SK-N-SH (cell line): ENCODE results near the gene DCTN3. TPM values are rescaled to one million over a fixed set of nuclear protein-coding genes. Genes with fewer than 3 reads are reported as not detected.

Experiments
- CTCF ChIA-PET: fragments of 300-600, 350-600 bp; formaldehyde crosslinking; extraction: SDS; loops from one replicate; lab custom pipeline; 2021; lab: Yijun Ruan, JAX
- POLR2A ChIA-PET: fragments of 350-600 bp; sonication (Branson Sonifier 250); formaldehyde crosslinking; extraction: SDS; loops from one replicate; lab custom pipeline; 2020; ENCODE audit warnings: antibody characterized with exemption, inconsistent platforms; lab: Yijun Ruan, JAX
- DNase-seq: peaks from one replicate; pipeline ENCODE4 v3.0.0; 2012
- H2AFZ ChIP-seq: fragments of 200-600 bp; sonication (generic); 2 replicates; pipeline ENCODE4 v1.8.1; 2016; ENCODE audit warnings: antibody characterized with exemption, mild to moderate bottlenecking, low read depth
- H3F3A ChIP-seq: fragments of 200-600 bp; sonication (generic); replicated peaks from 2 replicates; pipeline ENCODE3; 2016; ENCODE audit warnings: antibody characterized with exemption, mild to moderate bottlenecking; ENCODE audit not compliant: insufficient read depth
- H3K27ac ChIP-seq, 2 experiments: fragments of 200-500 bp in 1 of 2; fragments of 200-600 bp in 1 of 2; sonication (Bioruptor generic) in 1 of 2; sonication (generic), shearing (Covaris generic) in 1 of 2; 2 replicates each; pipeline versions ENCODE4 v1.5.1 to v1.6.1; 2014 to 2016; ENCODE audit warnings: low read depth in 2 of 2, inconsistent platforms in 1 of 2, low read length in 1 of 2, mild to moderate bottlenecking in 1 of 2, mixed read lengths in 1 of 2
- H3K27me3 ChIP-seq: fragments of 200-600 bp; sonication (generic), shearing (Covaris generic); 2 replicates; pipeline ENCODE4 v1.6.1; 2016; ENCODE audit warnings: mixed run types; ENCODE audit not compliant: insufficient read depth
- H3K36me3 ChIP-seq, 2 experiments: fragments of 200-500 bp in 1 of 2; fragments of 200-600 bp in 1 of 2; sonication (Bioruptor generic) in 1 of 2; sonication (generic) in 1 of 2; replicated peaks in 1 of 2; 2 replicates each; pipeline versions ENCODE3 to v1.5.1; 2014 to 2016; ENCODE audit warnings: low read length in 1 of 2, mild to moderate bottlenecking in 1 of 2; ENCODE audit not compliant: insufficient read depth in 2 of 2, control insufficient read depth in 1 of 2
- H3K4me1 ChIP-seq, 2 experiments: fragments of 200-500 bp in 1 of 2; fragments of 200-600 bp in 1 of 2; sonication (Bioruptor generic) in 1 of 2; sonication (generic), shearing (Covaris generic) in 1 of 2; 2 replicates each; pipeline versions ENCODE4 v1.5.1 to v1.6.1; 2014 to 2016; ENCODE audit warnings: low read depth in 1 of 2, low read length in 1 of 2, mixed run types in 1 of 2; ENCODE audit not compliant: insufficient read depth in 2 of 2, control insufficient read depth in 1 of 2
- H3K4me2 ChIP-seq: fragments of 200-600 bp; sonication (generic), shearing (Covaris generic); 2 replicates; pipeline ENCODE4 v1.6.1; 2017; ENCODE audit warnings: mixed run types
- H3K4me3 ChIP-seq, 2 experiments: fragments of 200-500 bp in 1 of 2; fragments of 200-600 bp in 1 of 2; sonication (Bioruptor generic) in 1 of 2; sonication (generic), shearing (Covaris generic) in 1 of 2; 2 replicates each; pipeline versions ENCODE4 v1.5.1 to v1.8.1; 2014 to 2016; ENCODE audit warnings: low read depth in 2 of 2, inconsistent platforms in 1 of 2, low read length in 1 of 2, mild to moderate bottlenecking in 1 of 2, mixed read lengths in 1 of 2, moderate library complexity in 1 of 2
- H3K79me2 ChIP-seq: fragments of 200-600 bp; sonication (generic); 2 replicates; pipeline ENCODE4 v1.8.1; 2017; ENCODE audit warnings: mild to moderate bottlenecking; ENCODE audit not compliant: insufficient read depth
- H3K9ac ChIP-seq: fragments of 200-600 bp; sonication (generic); 2 replicates; pipeline ENCODE4 v1.6.1; 2017; ENCODE audit warnings: mixed run types
- H3K9me2 ChIP-seq: fragments of 200-600 bp; sonication (generic); 2 replicates; pipeline ENCODE4 v1.6.1; 2017; ENCODE audit warnings: mixed run types
- H3K9me3 ChIP-seq: fragments of 200-600 bp; sonication (generic); 2 replicates; pipeline ENCODE4 v1.6.1; 2017; ENCODE audit warnings: mixed run types, mild to moderate bottlenecking, moderate library complexity
- H4K20me1 ChIP-seq: fragments of 200-600 bp; sonication (generic); 2 replicates; pipeline ENCODE4 v1.6.1; 2017; ENCODE audit warnings: mild to moderate bottlenecking, mixed run types; ENCODE audit not compliant: insufficient read depth
- CHD2 ChIP-seq: fragments of 150-350 bp; IDR thresholded peaks from 2 replicates; pipeline ENCODE4 v1.6.1; 2018; ENCODE audit warnings: low read length; ENCODE audit not compliant: partially characterized antibody
- ELF1 ChIP-seq: IDR thresholded peaks from 2 replicates; pipeline ENCODE4 v1.4.0; 2012
- EP300 ChIP-seq, 2 experiments: IDR thresholded peaks; 2 replicates each; pipeline versions ENCODE4 v1.4.0 to v1.6.1; 2012; ENCODE audit warnings: borderline replicate concordance in 1 of 2, low read depth in 1 of 2, low read length in 1 of 2
- FOSL2 ChIP-seq: IDR thresholded peaks from 2 replicates; pipeline ENCODE4 v1.4.0; 2012; ENCODE audit warnings: low read depth, mild to moderate bottlenecking, moderate library complexity, borderline replicate concordance
- FOXJ3 ChIP-seq: sonication (generic); formaldehyde crosslinking; IDR thresholded peaks from 2 replicates; pipeline ENCODE4 v1.5.1; 2020; ENCODE audit warnings: mild to moderate bottlenecking, missing genetic modification reagents
- FOXM1 ChIP-seq: IDR thresholded peaks from 2 replicates; pipeline ENCODE4 v1.4.0; 2012; ENCODE audit warnings: low read depth, mild to moderate bottlenecking
- GABPA ChIP-seq: IDR thresholded peaks from 2 replicates; pipeline ENCODE4 v1.4.0; 2012; ENCODE audit warnings: low read depth, mild to moderate bottlenecking
- GATA2 ChIP-seq: sonication (generic); formaldehyde crosslinking; IDR thresholded peaks from 2 replicates; pipeline ENCODE4 v1.5.0; 2020; ENCODE audit warnings: mild to moderate bottlenecking, missing genetic modification reagents
- IRF3 ChIP-seq: fragments of 150-350 bp; IDR thresholded peaks from 2 replicates; pipeline ENCODE4 v1.6.1; 2016; ENCODE audit warnings: mild to moderate bottlenecking, low read depth, low read length
- JUND ChIP-seq: IDR thresholded peaks from 2 replicates; pipeline ENCODE4 v1.4.0; 2012
- MXI1 ChIP-seq: IDR thresholded peaks from 2 replicates; pipeline ENCODE4 v1.6.1; 2012; ENCODE audit warnings: mild to moderate bottlenecking, low read depth, low read length, improper control_type of control experiment
- NFIC ChIP-seq: IDR thresholded peaks from 2 replicates; pipeline ENCODE4 v1.4.0; 2012; ENCODE audit warnings: borderline replicate concordance
- POLR2AphosphoS5 ChIP-seq: IDR thresholded peaks from 2 replicates; pipeline ENCODE4 v1.6.1; 2012; ENCODE audit warnings: low read depth, low read length
- RCOR1 ChIP-seq: fragments of 150-350 bp; IDR thresholded peaks from 2 replicates; pipeline ENCODE4 v1.6.1; 2017; ENCODE audit warnings: antibody characterized with exemption, low read length
- REST ChIP-seq: IDR thresholded peaks from 2 replicates; pipeline ENCODE4 v1.6.1; 2012; ENCODE audit warnings: mild to moderate bottlenecking, low read depth, low read length, moderate library complexity
- RFX5 ChIP-seq: IDR thresholded peaks from 2 replicates; pipeline ENCODE4 v1.6.1; 2012; ENCODE audit warnings: mild to moderate bottlenecking, improper control_type of control experiment, low read length
- SIN3A ChIP-seq: IDR thresholded peaks from 2 replicates; pipeline ENCODE4 v1.6.1; 2012; ENCODE audit warnings: low read depth, mild to moderate bottlenecking, low read length, moderate library complexity, borderline replicate concordance
- TAF1 ChIP-seq: IDR thresholded peaks from 2 replicates; pipeline ENCODE4 v1.6.1; 2012; ENCODE audit warnings: low read depth, mild to moderate bottlenecking, low read length, moderate library complexity, borderline replicate concordance
- TCF12 ChIP-seq: IDR thresholded peaks from 2 replicates; pipeline ENCODE4 v1.4.0; 2012
- USF2 ChIP-seq: fragments of 150-350 bp; IDR thresholded peaks from 2 replicates; pipeline ENCODE4 v1.6.1; 2017; ENCODE audit warnings: antibody characterized with exemption, low read length, low read depth, borderline replicate concordance
- WGBS: methylation state at CpG from one replicate; pipeline ENCODE4 v1.1.6; 2017; ENCODE audit warnings: low lambda C conversion rate; 5-methylcytosine and 5-hydroxymethylcytosine counted together
- polyA plus RNA-seq, 3 experiments: library from polyadenylated mRNA; depleted of rRNA; stranded (reverse); fragments of >200 nt; gene quantifications; 2 replicates each; pipeline ENCODE4 v1.2.3, GENCODE V29; 2012

Gene DCTN3
- polyA plus RNA-seq, 1 of the 3 experiments (the other 2 are of a cell fraction), result 300 TPM

GRCh38 chr9:34623374-34624235, 3.3 kb upstream of the DCTN3 start:
- Histone ChIP-seq H3K9me2 (no peaks in the 10 kb centered on the region), H3K27ac (no peak overlapping the region), H3K9me3 (no peaks in the 10 kb centered on the region), H3K4me1 (peaks cover 5 to 15% of the 10 kb centered on the region in 2 experiments; a peak in 2 of 4 replicates), H3K36me3 (no peaks in the 10 kb centered on the region), H3K27me3 (peaks cover 12% of the 10 kb centered on the region; the same call in 1 of the 2 replicates), H3K79me2 (peaks cover 14% of the 10 kb centered on the region), H3F3A (no peaks in the 10 kb centered on the region), H3K4me3 (no peak overlapping the region), H4K20me1 (no peaks in the 10 kb centered on the region), H3K4me2 (no peak overlapping the region), H3K9ac (no peak overlapping the region), H2AFZ (no peak overlapping the region)
- DNase-seq, result no peak
- 88% methylated on average over 55 of the region's 63 CpGs for WGBS
- POLR2A ChIA-PET, result no interaction called here
- CTCF ChIA-PET, result interaction anchor here (1.7 to 3.9 kb wide), 4 partner anchors 10 to 220 kb away, joined by 4 to 37 read pairs (median 8); no protein-coding TSS in a partner anchor
- TF ChIP-seq ELF1 (no peak), USF2 (no peak), TCF12 (no peak), FOXM1 (no peak)

- peaks cover 23 to 34% of the 10 kb centered on the region in 2 experiments for H3K36me3 ChIP-seq
- H2AFZ ChIP-seq, result no peak overlapping the region
- H3K79me2 ChIP-seq, result peaks cover 23% of the 10 kb centered on the region
- no peak overlapping the region for H3K27ac ChIP-seq
- 60% methylated on average over 2 of the region's 2 CpGs for WGBS
- H3F3A ChIP-seq, result no peaks in the 10 kb centered on the region
- H3K4me1 ChIP-seq, result peaks cover 5 to 43% of the 10 kb centered on the region in 2 experiments; a peak in 2 of 4 replicates
- H3K9me3 ChIP-seq, result no peaks in the 10 kb centered on the region
- H4K20me1 ChIP-seq, result no peaks in the 10 kb centered on the region
- peak; percentile 75 for DNase-seq
- no peak overlapping the region for H3K4me2 ChIP-seq
- H3K27me3 ChIP-seq, result no peaks in the 10 kb centered on the region
- H3K9me2 ChIP-seq, result no peaks in the 10 kb centered on the region
- H3K9ac ChIP-seq, result no peak overlapping the region
- CTCF ChIA-PET, result interaction anchor here (0.9 to 8.8 kb wide), 10 partner anchors 10 to 211 kb away, joined by 3 to 256 read pairs (median 6); partner anchors contain the start of genes ARID3C, GALT and SIGMAR1
- H3K4me3 ChIP-seq, result no peak overlapping the region
- POLR2A ChIA-PET, result interaction anchor here (0.9 to 1.2 kb wide), 2 partner anchors 22 to 31 kb away, joined by 3 to 11 read pairs; partner anchors contain the start of genes GALT and SIGMAR1
- TF ChIP-seq JUND (no peak), MXI1 (peak; percentile 58; the same call in 1 of the 2 replicates), POLR2AphosphoS5 (no peak), IRF3 (no peak), NFIC (no peak), CHD2 (peak; percentile 42), RFX5 (no peak), FOSL2 (no peak), GABPA (no peak), TCF12 (peak; percentile 26; the same call in 1 of the 2 replicates), REST (no peak), GATA2 (CRISPR knock-in tag) (peak; percentile 70), SIN3A (no peak), TAF1 (no peak), FOXM1 (no peak), FOXJ3 (CRISPR knock-in tag) (no peak), ELF1 (no peak), EP300 (IDR thresholded peaks at IDR 0.05; ENCODE audit: borderline replicate concordance in 1 of 2, low read depth in 1 of 2, low read length in 1 of 2) (peak in 1 of 2 experiments; percentile 51; a peak in 2 of 4 replicates), RCOR1 (peak; percentile 99)
These were observed 5.2 kb downstream of the DCTN3 start for GRCh38 chr9:34615132-34615531.
